ENCODE results near the gene FAM20C. TPM values are rescaled to one million over a fixed set of nuclear protein-coding genes. Genes with fewer than 3 reads are reported as not detected.

The FAM20C gene
- total RNA-seq, 2 donors from 2014 or later = 13.7 to 19.9 TPM

- Histone ChIP-seq H3K4me3 (no peak overlapping the region), H3K27me3 (no peaks in the 10 kb centered on the region), H3K36me3 (peaks cover 6% of the 10 kb centered on the region), H3K4me1 (peaks cover 0 to 8% of the 10 kb centered on the region in 2 donors), H3K27ac (no peak overlapping the region), H3K9me3 (no peaks in the 10 kb centered on the region)
- DNase-seq (ENCODE audit: low spot score) = no peak
- TF ChIP-seq, protein P1, sequence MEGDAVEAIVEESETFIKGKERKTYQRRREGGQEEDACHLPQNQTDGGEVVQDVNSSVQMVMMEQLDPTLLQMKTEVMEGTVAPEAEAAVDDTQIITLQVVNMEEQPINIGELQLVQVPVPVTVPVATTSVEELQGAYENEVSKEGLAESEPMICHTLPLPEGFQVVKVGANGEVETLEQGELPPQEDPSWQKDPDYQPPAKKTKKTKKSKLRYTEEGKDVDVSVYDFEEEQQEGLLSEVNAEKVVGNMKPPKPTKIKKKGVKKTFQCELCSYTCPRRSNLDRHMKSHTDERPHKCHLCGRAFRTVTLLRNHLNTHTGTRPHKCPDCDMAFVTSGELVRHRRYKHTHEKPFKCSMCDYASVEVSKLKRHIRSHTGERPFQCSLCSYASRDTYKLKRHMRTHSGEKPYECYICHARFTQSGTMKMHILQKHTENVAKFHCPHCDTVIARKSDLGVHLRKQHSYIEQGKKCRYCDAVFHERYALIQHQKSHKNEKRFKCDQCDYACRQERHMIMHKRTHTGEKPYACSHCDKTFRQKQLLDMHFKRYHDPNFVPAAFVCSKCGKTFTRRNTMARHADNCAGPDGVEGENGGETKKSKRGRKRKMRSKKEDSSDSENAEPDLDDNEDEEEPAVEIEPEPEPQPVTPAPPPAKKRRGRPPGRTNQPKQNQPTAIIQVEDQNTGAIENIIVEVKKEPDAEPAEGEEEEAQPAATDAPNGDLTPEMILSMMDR (IDR thresholded peaks at IDR 0.05) = no peak
Measured at GRCh38 chr7:214410-215212, 22.2 kb downstream of the FAM20C start.

DNA sequence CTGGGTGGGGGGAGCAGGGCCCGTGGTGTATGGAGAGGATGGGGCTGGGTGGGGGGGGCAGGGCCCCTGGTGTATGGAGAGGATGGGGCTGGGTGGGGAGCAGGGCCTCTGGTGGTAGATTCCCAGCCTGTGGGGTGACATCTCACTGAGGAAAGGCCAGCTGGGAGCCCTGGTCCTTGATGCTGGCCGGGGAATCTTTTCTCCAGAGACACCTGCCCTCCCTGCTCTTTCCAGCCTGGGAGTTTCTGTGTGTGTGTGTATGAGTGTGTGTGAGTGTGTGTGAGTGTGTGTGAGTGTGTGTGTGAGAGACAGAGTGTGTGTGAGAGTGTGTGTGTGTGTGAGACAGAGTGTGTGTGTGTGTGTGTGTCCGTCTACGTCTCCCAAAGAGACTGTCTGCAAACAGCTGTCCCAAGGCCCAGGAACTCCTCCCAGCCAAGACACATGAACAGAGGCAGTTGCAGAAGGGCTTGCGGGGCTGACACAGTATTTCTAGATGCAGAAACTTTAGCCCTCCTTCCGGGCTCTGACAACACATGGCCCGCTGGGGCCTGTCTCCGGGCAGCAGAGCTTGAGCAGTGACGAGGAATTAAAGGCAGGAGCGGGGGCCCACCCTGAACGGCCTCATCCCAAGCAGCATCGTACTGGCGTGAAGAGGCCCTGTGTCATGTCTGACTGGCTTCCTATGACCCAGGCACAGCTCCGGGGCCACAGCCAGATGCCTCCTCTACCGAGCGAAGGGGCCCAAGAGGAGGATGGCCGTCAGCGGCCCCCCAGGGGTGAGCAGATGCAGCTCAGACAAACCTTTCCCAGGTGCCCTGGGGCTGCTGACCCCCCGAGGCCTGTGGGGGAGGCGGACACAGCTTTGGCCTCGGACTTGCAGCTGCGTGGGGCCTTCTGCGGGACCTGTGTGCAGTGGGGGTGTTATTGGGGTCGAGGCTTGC lies 24.3 kb downstream of the FAM20C start:
- DNase-seq (ENCODE audit: low spot score) = peak; percentile 81
- no peaks in the 10 kb centered on the region for H3K36me3 ChIP-seq
- peak overlapping the region in 1 of 2 donors; percentile 26 for H3K27ac ChIP-seq
- H3K4me3 ChIP-seq = no peak overlapping the region
- no peaks in the 10 kb centered on the region for H3K9me3 ChIP-seq
- TF ChIP-seq, protein P1 (IDR thresholded peaks at IDR 0.05) = no peak
- H3K4me1 ChIP-seq = peaks cover 0 to 13% of the 10 kb centered on the region in 2 donors
- no peaks in the 10 kb centered on the region for H3K27me3 ChIP-seq

DNA sequence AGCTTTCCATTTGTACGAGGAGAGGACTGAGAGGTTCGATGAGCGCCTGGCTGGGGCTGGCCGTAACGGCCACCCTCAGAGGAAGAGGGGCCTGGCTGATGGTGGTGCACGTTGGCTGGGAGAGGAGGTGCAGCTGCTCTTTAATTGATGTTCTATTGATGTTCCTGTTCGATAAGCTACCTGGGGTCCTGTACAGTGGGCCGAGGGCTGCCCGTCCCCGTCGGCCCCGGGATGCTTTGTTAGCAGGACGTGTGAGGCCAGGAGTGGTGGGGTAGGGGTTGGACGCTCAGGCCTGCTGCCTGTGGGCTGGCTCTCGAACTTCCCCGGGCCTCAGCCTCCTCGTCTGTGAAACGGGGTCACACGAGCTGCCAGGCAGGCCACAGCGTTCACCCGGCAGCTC lies 25.4 kb downstream of the FAM20C start:
- H3K36me3 ChIP-seq = no peaks in the 10 kb centered on the region
- H3K4me3 ChIP-seq = no peak overlapping the region
- H3K27me3 ChIP-seq = no peaks in the 10 kb centered on the region
- no peaks in the 10 kb centered on the region for H3K9me3 ChIP-seq
- H3K4me1 ChIP-seq = peaks cover 0 to 13% of the 10 kb centered on the region in 2 donors
- TF ChIP-seq, protein P1 (IDR thresholded peaks at IDR 0.05) = no peak
- DNase-seq (ENCODE audit: low spot score) = no peak
- H3K27ac ChIP-seq = no peak overlapping the region

DNA sequence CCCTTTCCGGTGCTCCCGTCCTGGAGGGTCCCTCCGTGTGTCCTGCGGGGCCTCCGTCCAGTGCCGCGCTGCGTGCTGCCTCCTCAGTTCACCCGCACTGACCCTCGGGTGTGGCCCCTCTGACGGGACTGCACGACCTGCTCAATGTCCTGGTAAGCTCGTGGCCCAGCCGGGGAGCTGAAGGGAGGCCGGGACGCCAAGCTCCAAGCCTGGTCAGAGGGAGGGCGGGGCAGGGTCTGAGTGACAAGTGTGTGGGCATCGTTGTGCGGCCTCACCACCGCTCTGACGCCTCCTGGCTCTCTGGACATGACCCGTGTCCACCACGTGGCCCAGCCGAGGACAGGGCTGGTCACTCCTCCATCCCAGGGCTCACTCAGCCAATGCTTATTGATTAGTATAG lies 25.9 kb downstream of the FAM20C start:
- no peak overlapping the region for H3K27ac ChIP-seq
- H3K9me3 ChIP-seq = no peaks in the 10 kb centered on the region
- no peak for DNase-seq (ENCODE audit: low spot score)
- no peaks in the 10 kb centered on the region for H3K36me3 ChIP-seq
- no peak overlapping the region for H3K4me3 ChIP-seq
- TF ChIP-seq, protein P1 (IDR thresholded peaks at IDR 0.05) = no peak
- H3K4me1 ChIP-seq = peaks cover 0 to 13% of the 10 kb centered on the region in 2 donors
- H3K27me3 ChIP-seq = no peaks in the 10 kb centered on the region

DNA sequence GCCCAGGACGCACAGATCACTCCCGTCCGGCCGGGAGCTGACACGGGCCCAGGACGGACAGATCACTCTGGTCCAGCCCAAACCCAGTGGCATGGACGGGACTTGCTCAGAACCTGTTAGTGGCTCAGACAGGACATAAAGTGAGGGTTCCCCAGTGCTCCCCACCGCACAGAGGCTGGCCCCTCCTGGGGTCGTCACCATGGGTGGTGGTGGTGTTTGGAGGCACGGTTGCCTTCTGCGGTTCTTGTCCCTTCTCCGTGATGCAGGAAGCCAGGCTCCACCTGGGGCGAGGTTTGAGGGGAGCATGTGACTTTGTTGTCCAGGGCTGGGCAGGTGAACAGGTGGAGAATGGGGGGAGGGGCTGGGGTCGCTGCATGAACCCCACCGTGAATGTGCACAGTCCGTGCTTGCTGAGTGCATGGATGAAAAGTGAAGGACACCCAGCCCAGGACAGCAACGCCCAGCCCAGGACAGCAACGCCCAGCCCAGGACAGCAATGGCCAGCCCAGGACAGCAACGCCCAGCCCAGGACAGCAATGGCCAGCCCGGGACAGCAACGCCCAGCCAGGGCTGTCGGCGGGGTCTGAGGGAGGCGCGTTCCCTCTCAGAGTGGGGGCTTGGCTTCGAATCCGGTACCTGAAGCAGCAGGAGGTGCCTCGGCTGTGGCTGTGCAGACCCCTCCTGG lies 26.7 kb downstream of the FAM20C start:
- Histone ChIP-seq H3K4me3 (no peak overlapping the region), H3K27me3 (no peaks in the 10 kb centered on the region), H3K9me3 (no peaks in the 10 kb centered on the region), H3K36me3 (no peaks in the 10 kb centered on the region), H3K27ac (peak overlapping the region in 1 of 2 donors; percentile 51), H3K4me1 (peaks cover 0 to 13% of the 10 kb centered on the region in 2 donors)
- TF ChIP-seq, protein P1 (IDR thresholded peaks at IDR 0.05) = no peak
- no peak for DNase-seq (ENCODE audit: low spot score)
